GM12801 (cell line): ENCODE measurements around the gene KLHL10.

Experiments used
- TF ChIP-seq, protein P1 (sequence below): IDR thresholded peaks from one replicate; pipeline ENCODE4 v1.5.1; 2011; ENCODE audit warnings: control low read depth; ENCODE audit not compliant: insufficient read length; ENCODE audit errors: extremely low read depth

KLHL10 gene

DNA sequence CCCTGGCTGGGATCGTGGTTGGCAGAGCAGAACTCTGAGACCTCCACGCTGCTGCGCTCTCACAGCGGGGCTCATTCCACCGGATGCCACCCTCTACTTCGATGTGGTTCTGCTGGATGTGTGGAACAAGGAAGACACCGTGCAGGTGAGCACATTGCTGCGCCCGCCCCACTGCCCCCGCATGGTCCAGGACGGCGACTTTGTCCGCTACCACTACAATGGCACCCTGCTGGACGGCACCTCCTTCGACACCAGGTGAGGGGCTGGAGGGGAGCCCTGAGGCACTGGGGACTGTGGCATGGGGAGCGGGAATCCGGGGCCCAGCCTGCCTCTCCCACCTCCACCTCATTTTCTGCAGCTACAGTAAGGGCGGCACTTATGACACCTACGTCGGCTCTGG, 19.6 kb upstream of the KLHL10 start:
- TF ChIP-seq, protein P1, sequence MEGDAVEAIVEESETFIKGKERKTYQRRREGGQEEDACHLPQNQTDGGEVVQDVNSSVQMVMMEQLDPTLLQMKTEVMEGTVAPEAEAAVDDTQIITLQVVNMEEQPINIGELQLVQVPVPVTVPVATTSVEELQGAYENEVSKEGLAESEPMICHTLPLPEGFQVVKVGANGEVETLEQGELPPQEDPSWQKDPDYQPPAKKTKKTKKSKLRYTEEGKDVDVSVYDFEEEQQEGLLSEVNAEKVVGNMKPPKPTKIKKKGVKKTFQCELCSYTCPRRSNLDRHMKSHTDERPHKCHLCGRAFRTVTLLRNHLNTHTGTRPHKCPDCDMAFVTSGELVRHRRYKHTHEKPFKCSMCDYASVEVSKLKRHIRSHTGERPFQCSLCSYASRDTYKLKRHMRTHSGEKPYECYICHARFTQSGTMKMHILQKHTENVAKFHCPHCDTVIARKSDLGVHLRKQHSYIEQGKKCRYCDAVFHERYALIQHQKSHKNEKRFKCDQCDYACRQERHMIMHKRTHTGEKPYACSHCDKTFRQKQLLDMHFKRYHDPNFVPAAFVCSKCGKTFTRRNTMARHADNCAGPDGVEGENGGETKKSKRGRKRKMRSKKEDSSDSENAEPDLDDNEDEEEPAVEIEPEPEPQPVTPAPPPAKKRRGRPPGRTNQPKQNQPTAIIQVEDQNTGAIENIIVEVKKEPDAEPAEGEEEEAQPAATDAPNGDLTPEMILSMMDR = no peak

DNA sequence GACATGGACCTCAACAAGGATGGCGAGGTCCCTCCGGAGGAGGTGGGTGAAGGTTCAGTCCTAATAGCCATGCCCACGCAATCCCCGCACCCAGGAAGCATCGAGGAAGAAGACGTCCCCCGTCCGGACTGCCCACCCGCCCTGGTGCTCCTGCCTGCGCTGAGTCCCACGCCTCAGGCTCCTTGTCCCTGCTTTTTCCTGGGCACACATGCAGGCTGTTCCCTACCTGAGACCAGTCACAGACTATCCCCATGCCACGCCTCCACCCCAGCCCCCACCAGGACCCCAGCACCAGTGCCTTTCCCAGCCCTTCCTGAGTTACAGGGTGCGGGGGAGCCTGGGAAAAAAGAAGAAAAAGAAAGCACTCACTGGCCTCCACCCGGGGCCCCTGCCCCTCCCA, 15.8 kb upstream of the KLHL10 start:
- TF ChIP-seq, protein P1 = no peak

DNA sequence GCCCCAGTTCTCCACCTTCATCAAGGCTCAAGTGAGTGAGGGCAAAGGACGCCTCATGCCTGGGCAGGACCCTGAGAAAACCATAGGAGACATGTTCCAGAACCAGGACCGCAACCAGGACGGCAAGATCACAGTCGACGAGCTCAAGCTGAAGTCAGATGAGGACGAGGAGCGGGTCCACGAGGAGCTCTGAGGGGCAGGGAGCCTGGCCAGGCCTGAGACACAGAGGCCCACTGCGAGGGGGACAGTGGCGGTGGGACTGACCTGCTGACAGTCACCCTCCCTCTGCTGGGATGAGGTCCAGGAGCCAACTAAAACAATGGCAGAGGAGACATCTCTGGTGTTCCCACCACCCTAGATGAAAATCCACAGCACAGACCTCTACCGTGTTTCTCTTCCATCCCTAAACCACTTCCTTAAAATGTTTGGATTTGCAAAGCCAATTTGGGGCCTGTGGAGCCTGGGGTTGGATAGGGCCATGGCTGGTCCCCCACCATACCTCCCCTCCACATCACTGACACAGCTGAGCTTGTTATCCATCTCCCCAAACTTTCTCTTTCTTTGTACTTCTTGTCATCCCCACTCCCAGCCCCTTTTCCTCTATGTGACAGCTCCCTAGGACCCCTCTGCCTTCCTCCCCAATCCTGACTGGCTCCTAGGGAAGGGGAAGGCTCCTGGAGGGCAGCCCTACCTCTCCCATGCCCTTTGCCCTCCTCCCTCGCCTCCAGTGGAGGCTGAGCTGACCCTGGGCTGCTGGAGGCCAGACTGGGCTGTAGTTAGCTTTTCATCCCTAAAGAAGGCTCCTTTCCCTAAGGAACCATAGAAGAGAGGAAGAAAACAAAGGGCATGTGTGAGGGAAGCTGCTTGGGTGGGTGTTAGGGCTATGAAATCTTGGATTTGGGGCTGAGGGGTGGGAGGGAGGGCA, 15.1 kb upstream of the KLHL10 start:
- TF ChIP-seq, protein P1 = no peak

DNA sequence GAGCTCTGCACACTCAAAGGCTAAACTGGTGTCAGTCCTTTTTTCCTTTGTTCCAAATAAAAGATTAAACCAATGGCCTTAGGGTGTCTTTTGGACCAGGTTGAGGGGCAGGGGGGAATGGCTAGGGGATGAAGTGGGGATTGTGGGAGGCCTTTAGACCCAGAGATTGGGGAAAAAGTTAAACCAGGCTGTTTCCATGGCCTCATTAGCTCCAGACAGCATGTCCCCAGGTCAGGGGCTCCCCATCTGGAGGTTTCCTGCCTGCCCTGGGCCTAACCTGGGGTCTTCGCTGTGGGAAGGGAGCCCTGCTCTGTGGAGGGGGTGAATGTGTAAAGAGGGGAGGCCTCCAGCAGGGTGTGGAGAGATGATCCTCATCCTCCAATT, 14.5 kb upstream of the KLHL10 start:
- TF ChIP-seq, protein P1 = no peak

DNA sequence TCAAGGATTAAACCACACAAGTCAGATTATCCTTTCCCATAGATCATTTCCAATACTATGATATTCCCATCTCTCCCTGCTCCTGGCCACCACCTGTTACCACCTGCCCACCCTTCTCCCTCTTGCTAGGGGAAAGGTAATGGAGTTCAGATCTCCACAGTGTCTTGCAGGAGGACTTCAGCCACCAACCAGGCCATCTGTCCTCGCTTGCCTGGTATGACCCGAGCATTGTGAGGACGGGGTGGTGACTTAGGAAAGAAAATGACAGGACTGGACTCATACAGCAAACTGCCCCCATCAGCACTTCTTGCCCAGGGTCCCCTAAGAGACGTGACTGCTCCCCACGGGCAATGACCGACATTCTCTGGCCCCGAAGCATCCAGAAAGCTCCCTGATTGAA, 14.0 kb upstream of the KLHL10 start:
- TF ChIP-seq, protein P1 = no peak

DNA sequence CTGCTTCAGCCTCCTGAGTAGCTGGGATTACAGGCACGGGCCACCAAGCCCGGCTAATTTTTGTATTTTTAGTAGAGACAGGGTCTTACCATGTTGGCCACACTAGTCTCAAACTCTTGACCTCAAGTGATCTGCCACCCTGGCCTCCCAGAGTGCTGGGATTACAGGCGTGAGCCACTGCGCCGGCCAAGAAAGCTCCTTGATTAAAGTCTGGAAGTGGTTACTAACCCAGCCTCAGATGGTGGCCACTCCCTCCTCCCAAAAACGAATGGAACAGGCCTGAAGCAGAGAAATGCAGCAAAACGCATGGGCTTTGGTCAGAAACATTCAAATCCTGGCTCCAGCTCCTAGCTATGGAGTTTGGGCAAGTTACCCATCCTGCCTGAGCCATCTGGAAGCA, 13.5 kb upstream of the KLHL10 start:
- TF ChIP-seq, protein P1 = no peak

DNA sequence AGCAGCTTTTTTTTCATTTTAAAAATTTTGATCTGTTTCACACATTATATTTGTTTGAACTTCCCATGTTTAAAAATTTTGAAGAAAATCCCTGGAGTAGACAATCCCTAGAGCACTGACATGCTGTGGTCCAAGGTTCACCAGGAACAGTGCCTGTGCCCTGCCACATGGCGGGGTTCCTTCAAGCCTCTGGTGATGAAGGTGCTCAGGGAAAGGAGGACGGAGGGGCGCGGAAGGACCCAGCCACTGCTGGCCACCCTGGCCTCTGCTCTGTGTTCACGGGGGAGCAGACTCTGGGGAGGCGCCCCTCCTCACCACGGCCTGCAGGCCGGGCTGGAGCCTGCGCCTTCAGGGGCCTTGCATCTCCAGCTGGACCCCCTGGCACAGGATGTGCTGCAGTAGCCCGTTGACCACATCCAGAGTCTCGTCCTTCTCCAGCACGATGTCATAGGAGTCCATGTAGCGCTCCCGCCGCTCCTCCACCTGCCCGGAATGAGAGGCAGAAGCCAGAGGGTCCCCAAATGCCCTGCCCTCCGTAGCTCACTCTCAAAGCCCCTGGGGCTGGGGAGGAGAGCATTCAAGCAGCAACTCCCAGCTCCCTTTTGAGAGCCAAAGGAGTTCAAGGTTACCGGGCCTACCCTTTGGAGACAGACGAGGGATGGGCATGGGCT, 12.3 kb upstream of the KLHL10 start:
- TF ChIP-seq, protein P1 = no peak
